ENCODE data around the gene HCN4.

DNA sequence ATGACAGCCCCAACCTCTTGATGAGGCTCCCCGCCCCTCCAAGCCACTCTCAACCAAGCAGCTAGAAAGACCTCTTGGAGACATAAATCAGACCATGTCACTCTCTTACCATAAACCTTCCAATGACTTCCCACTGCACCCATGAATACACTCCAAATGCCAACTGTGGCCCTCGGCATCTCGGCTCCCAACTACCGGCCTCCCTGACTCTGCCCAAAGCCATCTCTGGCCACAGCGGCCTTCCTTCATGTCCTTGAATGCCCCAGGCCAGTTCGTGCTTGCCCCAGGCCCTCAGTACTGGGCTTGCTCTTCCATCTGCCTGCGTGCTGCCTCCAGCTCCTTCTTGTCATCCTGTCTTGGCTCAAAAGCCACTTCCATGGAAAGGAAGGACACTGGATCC, 32.0 kb downstream of the HCN4 start:
- TF ChIP-seq CTCF (IDR thresholded peaks at IDR 0.05) (no peak), EZH2 (IDR thresholded peaks at IDR 0.05) (no peak), EZH2phosphoT487 (IDR thresholded peaks at IDR 0.05) (no peak)

Measured in neural progenitor cell (in vitro differentiated cells).